Measurements from ENCODE around the gene TMEM203. TPM values are rescaled to one million over a fixed set of nuclear protein-coding genes. Genes with fewer than 3 reads are reported as not detected.

TMEM203 gene
- polyA plus RNA-seq, 1 donor from 2014 or later, result 61.1 TPM

DNA sequence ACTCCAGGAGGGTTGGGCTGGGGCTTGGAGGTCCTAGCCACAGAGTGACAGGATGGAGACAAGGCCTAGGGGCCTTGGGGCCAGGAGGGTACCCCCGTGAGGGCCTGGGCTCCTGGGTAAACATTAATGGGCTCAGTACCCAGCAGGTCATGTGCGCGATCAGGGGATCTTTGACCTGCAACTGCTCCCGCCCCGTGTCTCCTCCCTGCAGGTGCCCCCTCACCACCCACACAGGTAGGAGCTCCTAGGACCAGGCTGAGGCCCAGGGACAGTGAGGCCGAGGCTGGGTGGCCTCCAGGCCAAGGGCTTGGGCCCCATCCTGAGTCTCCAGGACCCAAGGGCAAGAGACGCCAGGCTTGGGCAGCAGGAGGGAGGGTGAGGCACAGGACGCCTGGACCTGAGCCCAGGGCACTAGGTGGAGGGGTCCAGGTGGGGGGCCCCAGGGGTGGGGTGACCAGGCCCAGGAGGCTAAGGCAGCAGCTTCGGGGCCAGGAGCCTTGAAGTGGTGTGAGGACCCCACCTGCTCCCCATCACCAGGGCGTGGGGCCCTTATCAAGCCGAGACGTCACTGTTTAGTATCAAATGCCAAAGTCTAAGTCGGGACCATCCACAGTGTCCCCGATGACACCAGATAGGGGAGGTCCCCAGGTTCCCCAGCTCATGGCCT lies 25.4 kb upstream of the TMEM203 start, which contains the start of gene SLC34A3:
Gene SLC34A3, plus strand, starts transcription at position 197 of the 667 bp plus-strand sequence. CDS start 802 bp downstream, outside the sequence.
- no peaks in the 10 kb centered on the region for H3K79me2 ChIP-seq (replicated peaks; ENCODE audit: insufficient read depth, low read length)
- H3K27ac ChIP-seq (ENCODE audit: low read length), result no peak within 1 kb of the TSS
- no peaks in the 10 kb centered on the region for H3F3A ChIP-seq (ENCODE audit: insufficient read depth, low read length, poor library complexity, severe bottlenecking)
- H2AFZ ChIP-seq (ENCODE audit: low read depth, low read length), result no peak within 1 kb of the TSS
- H3K4me2 ChIP-seq (ENCODE audit: low read length), result no peak within 1 kb of the TSS
- TF ChIP-seq POLR2AphosphoS5 (IDR thresholded peaks at IDR 0.05) (no peak), TAF1 (IDR thresholded peaks at IDR 0.05; ENCODE audit: low read depth) (no peak), RAD21 (conservative IDR thresholded peaks at IDR 0.05) (no peak), EZH2 (IDR thresholded peaks at IDR 0.05; ENCODE audit: borderline replicate concordance, insufficient read depth, low read length, poor library complexity, severe bottlenecking) (no peak), EP300 (conservative IDR thresholded peaks at IDR 0.05; ENCODE audit: poor library complexity, severe bottlenecking) (no peak), SMC3 (conservative IDR thresholded peaks at IDR 0.05; ENCODE audit: poor library complexity) (no peak), MXI1 (conservative IDR thresholded peaks at IDR 0.05; ENCODE audit: poor library complexity, severe bottlenecking) (no peak)
- TF ChIP-seq, protein P1, sequence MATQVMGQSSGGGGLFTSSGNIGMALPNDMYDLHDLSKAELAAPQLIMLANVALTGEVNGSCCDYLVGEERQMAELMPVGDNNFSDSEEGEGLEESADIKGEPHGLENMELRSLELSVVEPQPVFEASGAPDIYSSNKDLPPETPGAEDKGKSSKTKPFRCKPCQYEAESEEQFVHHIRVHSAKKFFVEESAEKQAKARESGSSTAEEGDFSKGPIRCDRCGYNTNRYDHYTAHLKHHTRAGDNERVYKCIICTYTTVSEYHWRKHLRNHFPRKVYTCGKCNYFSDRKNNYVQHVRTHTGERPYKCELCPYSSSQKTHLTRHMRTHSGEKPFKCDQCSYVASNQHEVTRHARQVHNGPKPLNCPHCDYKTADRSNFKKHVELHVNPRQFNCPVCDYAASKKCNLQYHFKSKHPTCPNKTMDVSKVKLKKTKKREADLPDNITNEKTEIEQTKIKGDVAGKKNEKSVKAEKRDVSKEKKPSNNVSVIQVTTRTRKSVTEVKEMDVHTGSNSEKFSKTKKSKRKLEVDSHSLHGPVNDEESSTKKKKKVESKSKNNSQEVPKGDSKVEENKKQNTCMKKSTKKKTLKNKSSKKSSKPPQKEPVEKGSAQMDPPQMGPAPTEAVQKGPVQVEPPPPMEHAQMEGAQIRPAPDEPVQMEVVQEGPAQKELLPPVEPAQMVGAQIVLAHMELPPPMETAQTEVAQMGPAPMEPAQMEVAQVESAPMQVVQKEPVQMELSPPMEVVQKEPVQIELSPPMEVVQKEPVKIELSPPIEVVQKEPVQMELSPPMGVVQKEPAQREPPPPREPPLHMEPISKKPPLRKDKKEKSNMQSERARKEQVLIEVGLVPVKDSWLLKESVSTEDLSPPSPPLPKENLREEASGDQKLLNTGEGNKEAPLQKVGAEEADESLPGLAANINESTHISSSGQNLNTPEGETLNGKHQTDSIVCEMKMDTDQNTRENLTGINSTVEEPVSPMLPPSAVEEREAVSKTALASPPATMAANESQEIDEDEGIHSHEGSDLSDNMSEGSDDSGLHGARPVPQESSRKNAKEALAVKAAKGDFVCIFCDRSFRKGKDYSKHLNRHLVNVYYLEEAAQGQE (IDR thresholded peaks at IDR 0.05; ENCODE audit: borderline replicate concordance), result no peak
- TF ChIP-seq, protein P2, sequence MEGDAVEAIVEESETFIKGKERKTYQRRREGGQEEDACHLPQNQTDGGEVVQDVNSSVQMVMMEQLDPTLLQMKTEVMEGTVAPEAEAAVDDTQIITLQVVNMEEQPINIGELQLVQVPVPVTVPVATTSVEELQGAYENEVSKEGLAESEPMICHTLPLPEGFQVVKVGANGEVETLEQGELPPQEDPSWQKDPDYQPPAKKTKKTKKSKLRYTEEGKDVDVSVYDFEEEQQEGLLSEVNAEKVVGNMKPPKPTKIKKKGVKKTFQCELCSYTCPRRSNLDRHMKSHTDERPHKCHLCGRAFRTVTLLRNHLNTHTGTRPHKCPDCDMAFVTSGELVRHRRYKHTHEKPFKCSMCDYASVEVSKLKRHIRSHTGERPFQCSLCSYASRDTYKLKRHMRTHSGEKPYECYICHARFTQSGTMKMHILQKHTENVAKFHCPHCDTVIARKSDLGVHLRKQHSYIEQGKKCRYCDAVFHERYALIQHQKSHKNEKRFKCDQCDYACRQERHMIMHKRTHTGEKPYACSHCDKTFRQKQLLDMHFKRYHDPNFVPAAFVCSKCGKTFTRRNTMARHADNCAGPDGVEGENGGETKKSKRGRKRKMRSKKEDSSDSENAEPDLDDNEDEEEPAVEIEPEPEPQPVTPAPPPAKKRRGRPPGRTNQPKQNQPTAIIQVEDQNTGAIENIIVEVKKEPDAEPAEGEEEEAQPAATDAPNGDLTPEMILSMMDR (IDR thresholded peaks at IDR 0.05; ENCODE audit: poor library complexity, severe bottlenecking), result no peak
- H3K36me3 ChIP-seq (ENCODE audit: insufficient read depth, low read length), result no peaks in the 10 kb centered on the region
- H4K20me1 ChIP-seq (ENCODE audit: insufficient read depth), result no peaks in the 10 kb centered on the region
- no peaks in the 10 kb centered on the region for H3K27me3 ChIP-seq (ENCODE audit: insufficient read depth, low read depth, low read length)
- H3K9me3 ChIP-seq (ENCODE audit: low read length), result no peaks in the 10 kb centered on the region
- H3K4me3 ChIP-seq (ENCODE audit: low read length), result no peak within 1 kb of the TSS
- no peak within 1 kb of the TSS for H3K9ac ChIP-seq (ENCODE audit: low read length)
- no peaks in the 10 kb centered on the region for H3K9me2 ChIP-seq (ENCODE audit: insufficient read depth, low read length)

DNA sequence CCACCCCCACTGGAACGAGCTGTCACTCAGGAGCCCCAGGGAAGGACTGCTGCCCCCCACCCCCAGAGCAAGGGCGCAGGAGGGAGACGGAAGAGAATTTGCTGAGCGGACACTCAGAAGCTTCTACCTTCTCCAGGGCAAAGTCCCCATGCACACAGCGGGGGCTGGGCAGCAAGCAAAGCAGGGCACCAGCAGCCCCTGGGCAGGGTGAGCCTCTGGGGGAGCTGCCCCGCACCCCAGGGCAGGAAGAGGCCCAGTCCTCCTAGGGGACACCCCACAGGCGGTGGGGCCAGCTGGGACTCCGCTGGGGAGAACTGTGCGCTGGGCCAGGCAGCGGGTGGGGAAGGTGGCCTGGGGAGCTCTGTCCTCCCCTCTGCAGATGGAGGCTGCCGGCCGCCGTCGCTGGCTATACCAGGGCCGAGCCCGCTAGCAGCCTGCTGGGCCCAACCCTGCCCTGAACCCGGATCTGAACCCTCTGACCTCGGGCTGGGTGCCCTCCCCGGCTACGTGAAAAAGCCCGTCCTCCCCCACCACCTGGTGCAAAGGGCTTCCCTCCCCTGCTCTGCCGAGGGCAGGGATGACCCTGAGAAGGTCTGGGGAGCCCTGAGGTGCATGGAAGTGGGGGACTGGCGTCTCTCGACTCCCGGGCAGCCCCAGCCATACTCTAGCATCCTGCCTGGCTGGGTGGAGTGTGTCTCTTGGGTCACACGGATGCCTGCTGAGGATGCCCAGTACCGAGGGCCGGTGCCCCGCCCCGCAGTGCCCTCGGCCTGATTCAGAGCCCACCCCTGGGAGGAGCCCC lies 24.7 kb upstream of the TMEM203 start:
- Histone ChIP-seq H3K79me2 (replicated peaks; ENCODE audit: insufficient read depth, low read length) (no peaks in the 10 kb centered on the region), H4K20me1 (ENCODE audit: insufficient read depth) (no peaks in the 10 kb centered on the region), H3K4me2 (ENCODE audit: low read length) (no peak overlapping the region), H3F3A (ENCODE audit: insufficient read depth, low read length, poor library complexity, severe bottlenecking) (no peaks in the 10 kb centered on the region), H3K4me3 (ENCODE audit: low read length) (no peak overlapping the region), H3K9me2 (ENCODE audit: insufficient read depth, low read length) (no peaks in the 10 kb centered on the region), H3K9ac (ENCODE audit: low read length) (no peak overlapping the region), H3K36me3 (ENCODE audit: insufficient read depth, low read length) (no peaks in the 10 kb centered on the region), H3K9me3 (ENCODE audit: low read length) (no peaks in the 10 kb centered on the region), H3K27me3 (ENCODE audit: insufficient read depth, low read depth, low read length) (no peaks in the 10 kb centered on the region), H2AFZ (ENCODE audit: low read depth, low read length) (no peak overlapping the region), H3K27ac (ENCODE audit: low read length) (no peak overlapping the region)
- no peak for TF ChIP-seq TAF1 (IDR thresholded peaks at IDR 0.05; ENCODE audit: low read depth)
- no peak for TF ChIP-seq SMC3 (conservative IDR thresholded peaks at IDR 0.05; ENCODE audit: poor library complexity)
- no peak for TF ChIP-seq EZH2 (IDR thresholded peaks at IDR 0.05; ENCODE audit: borderline replicate concordance, insufficient read depth, low read length, poor library complexity, severe bottlenecking)
- TF ChIP-seq, protein P1 (IDR thresholded peaks at IDR 0.05; ENCODE audit: borderline replicate concordance), result no peak
- TF ChIP-seq RAD21 (conservative IDR thresholded peaks at IDR 0.05), result no peak
- no peak for TF ChIP-seq MXI1 (conservative IDR thresholded peaks at IDR 0.05; ENCODE audit: poor library complexity, severe bottlenecking)
- TF ChIP-seq, protein P2 (IDR thresholded peaks at IDR 0.05; ENCODE audit: poor library complexity, severe bottlenecking), result no peak
- no peak for TF ChIP-seq POLR2AphosphoS5 (IDR thresholded peaks at IDR 0.05)
- no peak for TF ChIP-seq EP300 (conservative IDR thresholded peaks at IDR 0.05; ENCODE audit: poor library complexity, severe bottlenecking)
